AG10803 (cell line): ENCODE results near the gene DOCK11.
"Not testable (repeated sequence)": the region's sequence is repeated elsewhere in the genome, so short reads cannot be mapped to it uniquely, and the experiment has no call there.

ENCODE experiments used
- DNase-seq: peaks from one replicate; pipeline ENCODE4 v3.0.0; 2010; ENCODE audit warnings: low read depth
- H3K4me3 ChIP-seq: 2 replicates; pipeline ENCODE4 v1.5.1; 2011; ENCODE audit warnings: mild to moderate bottlenecking, low read length, control low read depth
- TF ChIP-seq, protein P1 (sequence below): conservative IDR thresholded peaks from 2 replicates; pipeline ENCODE4 v1.5.1; 2011; ENCODE audit warnings: mild to moderate bottlenecking, low read length, control low read depth, inconsistent platforms

DOCK11 gene

GRCh38 chrX:118569676-118570075 is 74.1 kb downstream of the DOCK11 start:
- TF ChIP-seq, protein P1, sequence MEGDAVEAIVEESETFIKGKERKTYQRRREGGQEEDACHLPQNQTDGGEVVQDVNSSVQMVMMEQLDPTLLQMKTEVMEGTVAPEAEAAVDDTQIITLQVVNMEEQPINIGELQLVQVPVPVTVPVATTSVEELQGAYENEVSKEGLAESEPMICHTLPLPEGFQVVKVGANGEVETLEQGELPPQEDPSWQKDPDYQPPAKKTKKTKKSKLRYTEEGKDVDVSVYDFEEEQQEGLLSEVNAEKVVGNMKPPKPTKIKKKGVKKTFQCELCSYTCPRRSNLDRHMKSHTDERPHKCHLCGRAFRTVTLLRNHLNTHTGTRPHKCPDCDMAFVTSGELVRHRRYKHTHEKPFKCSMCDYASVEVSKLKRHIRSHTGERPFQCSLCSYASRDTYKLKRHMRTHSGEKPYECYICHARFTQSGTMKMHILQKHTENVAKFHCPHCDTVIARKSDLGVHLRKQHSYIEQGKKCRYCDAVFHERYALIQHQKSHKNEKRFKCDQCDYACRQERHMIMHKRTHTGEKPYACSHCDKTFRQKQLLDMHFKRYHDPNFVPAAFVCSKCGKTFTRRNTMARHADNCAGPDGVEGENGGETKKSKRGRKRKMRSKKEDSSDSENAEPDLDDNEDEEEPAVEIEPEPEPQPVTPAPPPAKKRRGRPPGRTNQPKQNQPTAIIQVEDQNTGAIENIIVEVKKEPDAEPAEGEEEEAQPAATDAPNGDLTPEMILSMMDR = no peak
- DNase-seq = no peak
- no peak overlapping the region for H3K4me3 ChIP-seq

- TF ChIP-seq, protein P1 = no peak
- DNase-seq = no peak
- no peak overlapping the region for H3K4me3 ChIP-seq
Measured at GRCh38 chrX:118570209-118570608, 74.6 kb downstream of the DOCK11 start.

- no peak overlapping the region for H3K4me3 ChIP-seq
- peak; percentile 40 for DNase-seq
- TF ChIP-seq, protein P1 = no peak
Measured at GRCh38 chrX:118571836-118572235, 76.2 kb downstream of the DOCK11 start.

DNA sequence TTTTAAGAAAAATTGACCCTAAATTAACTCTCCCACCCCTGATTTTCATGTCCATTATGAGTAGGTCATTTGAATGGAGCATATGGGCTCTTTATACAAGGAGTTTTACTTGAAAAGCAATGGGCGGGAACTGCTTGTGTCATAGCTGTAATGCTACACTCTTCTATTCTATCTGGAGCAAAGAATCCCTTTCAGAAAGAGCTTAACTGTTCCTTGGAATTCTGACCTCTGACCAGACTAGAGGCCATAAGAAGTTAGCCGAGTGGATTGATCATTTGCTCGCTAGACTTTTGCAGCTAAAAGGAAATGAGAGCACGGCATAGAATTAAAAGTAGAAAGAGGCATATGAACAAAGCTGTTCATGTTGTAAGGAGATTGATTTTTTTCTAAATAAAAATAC is 79.1 kb downstream of the DOCK11 start:
- DNase-seq = no peak
- H3K4me3 ChIP-seq = no peak overlapping the region
- TF ChIP-seq, protein P1 = no peak

GRCh38 chrX:118577041-118577440 is 81.4 kb downstream of the DOCK11 start:
- TF ChIP-seq, protein P1 = no peak
- DNase-seq = no peak
- H3K4me3 ChIP-seq = no peak overlapping the region

- H3K4me3 ChIP-seq = no peak overlapping the region
- no peak for DNase-seq
- TF ChIP-seq, protein P1 = no peak
Measured at GRCh38 chrX:118579417-118579816, 83.8 kb downstream of the DOCK11 start.

DNA sequence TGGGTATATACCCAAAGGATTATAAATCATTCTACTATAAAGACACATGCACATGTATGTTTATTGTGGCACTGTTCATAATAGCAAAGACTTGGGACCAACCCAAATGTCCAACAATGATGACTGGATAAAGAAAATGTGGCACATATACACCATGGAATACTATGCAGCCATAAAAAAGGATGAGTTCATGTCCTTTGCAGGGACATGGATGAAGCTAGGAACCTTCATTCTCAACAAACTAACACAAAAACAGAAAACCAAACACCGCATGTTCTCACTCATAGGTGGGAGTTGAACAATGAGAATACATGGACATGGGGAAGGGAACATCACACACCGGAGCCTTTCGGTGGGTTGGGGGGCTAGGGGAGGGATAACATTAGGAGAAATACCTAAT is 87.3 kb downstream of the DOCK11 start:
- DNase-seq = not testable (repeated sequence)

DNA sequence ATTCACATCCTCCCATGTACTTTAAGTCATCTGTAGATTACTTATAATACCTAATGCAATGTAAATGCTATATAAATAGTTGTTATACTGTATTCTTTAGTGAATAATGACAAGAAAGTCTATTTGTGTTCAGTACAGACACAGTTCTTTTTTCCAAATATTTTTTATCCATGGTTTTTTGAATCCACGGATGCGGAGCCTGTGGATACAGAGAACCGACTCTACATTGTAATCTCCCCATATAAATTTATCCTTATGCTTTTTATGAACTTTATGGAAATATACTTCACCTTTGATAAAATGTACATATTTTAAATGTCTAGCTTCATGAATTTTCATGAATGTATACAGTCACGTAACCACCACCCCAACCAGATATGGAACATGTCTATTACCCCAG is 88.2 kb downstream of the DOCK11 start:
- DNase-seq = no peak
- TF ChIP-seq, protein P1 = no peak
- H3K4me3 ChIP-seq = no peak overlapping the region

More for the DNA sequence above, 87.3 kb downstream of the DOCK11 start:
- not testable (repeated sequence) for H3K4me3 ChIP-seq
